Measurements from ENCODE around the gene RABAC1.

- TF ChIP-seq CTCF (IDR thresholded peaks at IDR 0.05) (no peak), POLR2A (IDR thresholded peaks at IDR 0.05) (no peak)
Measured at GRCh38 chr19:41928754-41929535, 30.2 kb downstream of the RABAC1 start.
